B cell (primary cell): ENCODE data around the gene IQCK. TPM values are rescaled to one million over a fixed set of nuclear protein-coding genes. Genes with fewer than 3 reads are reported as not detected.

Experiments used
- ATAC-seq: fragments of 200-7000 bp; cut with Tn5 transposase; one replicate; pipeline ENCODE4 v1.10.0; 2021; ENCODE audit warnings: low read depth, mild to moderate bottlenecking, moderate number of reproducible peaks, moderate library complexity
- CTCF ChIA-PET: fragments of 350-600 bp; sonication (Branson Sonifier 250); formaldehyde crosslinking; loops from one replicate; lab custom pipeline; 2021; ENCODE audit warnings: antibody characterized with exemption, inconsistent platforms; lab: Charles Lee
- POLR2A ChIA-PET: fragments of 350-600 bp; sonication (Branson Sonifier 250); formaldehyde crosslinking; loops from one replicate; lab custom pipeline; 2021; ENCODE audit warnings: antibody characterized with exemption; lab: Charles Lee
- DNase-seq: peaks from one replicate; pipeline ENCODE4 v3.0.0; 2013
- H2AFZ ChIP-seq: 2 replicates; pipeline ENCODE4 v1.6.1; 2012; ENCODE audit warnings: mild to moderate bottlenecking, low read depth, low read length; ENCODE audit not compliant: insufficient read depth, poor library complexity, severe bottlenecking
- H3K27ac ChIP-seq, 2 donors: 1 replicate in 1 of 2; 2 replicates in 1 of 2; pipeline ENCODE4 v1.5.1; 2012 to 2013; ENCODE audit warnings: low read length in 2 of 2, mild to moderate bottlenecking in 2 of 2, moderate library complexity in 1 of 2
- H3K27me3 ChIP-seq, 4 experiments: fragments of 200-600 bp in 1 of 4; sonication (generic) in 1 of 4; replicated peaks in 1 of 4; 1 replicate in 2 of 4; 2 replicates in 2 of 4; pipeline versions ENCODE4 v1.6.1 to v1.7.0; 2013 to 2016; ENCODE audit warnings: low read length in 3 of 4, mild to moderate bottlenecking in 2 of 4, mixed read lengths in 1 of 4, moderate library complexity in 1 of 4; ENCODE audit not compliant: insufficient read depth in 4 of 4, control insufficient read depth in 3 of 4; ENCODE audit errors: control extremely low read depth in 1 of 4
- H3K36me3 ChIP-seq, 2 experiments: replicated peaks in 1 of 2; 1 replicate in 1 of 2; 2 replicates in 1 of 2; pipeline versions ENCODE4 v1.6.1 to v1.7.1; 2013; ENCODE audit warnings: low read length in 1 of 2; ENCODE audit not compliant: insufficient read depth in 2 of 2, control insufficient read depth in 1 of 2; ENCODE audit errors: control extremely low read depth in 1 of 2, extremely low read depth in 1 of 2
- H3K4me1 ChIP-seq, 2 donors: fragments of 200-600 bp in 1 of 2; sonication (generic) in 1 of 2; 1 replicate in 1 of 2; 2 replicates in 1 of 2; pipeline versions ENCODE4 v1.5.1 to v1.6.1; 2013 to 2017; ENCODE audit warnings: low read length in 2 of 2; ENCODE audit not compliant: control insufficient read depth in 2 of 2, insufficient read depth in 2 of 2
- H3K4me2 ChIP-seq: replicated peaks from 2 replicates; pipeline ENCODE3; 2012; ENCODE audit warnings: mild to moderate bottlenecking, low read depth, low read length; ENCODE audit not compliant: poor library complexity, severe bottlenecking
- H3K4me3 ChIP-seq, 5 experiments: fragments of 200-600 bp in 1 of 5; sonication (generic) in 1 of 5; 1 replicate in 3 of 5; 2 replicates in 2 of 5; pipeline versions ENCODE4 v1.5.1 to v1.7.0; 2011 to 2016; ENCODE audit warnings: low read length in 4 of 5, mild to moderate bottlenecking in 4 of 5, low read depth in 2 of 5, control low read depth in 1 of 5, moderate library complexity in 1 of 5; ENCODE audit not compliant: insufficient read depth in 1 of 5; ENCODE audit errors: control extremely low read depth in 1 of 5, extremely low read depth in 1 of 5
- H3K79me2 ChIP-seq: fragments of 200-600 bp; sonication (generic); one replicate; pipeline ENCODE4 v1.6.0; 2016; ENCODE audit warnings: low read length; ENCODE audit not compliant: control insufficient read depth, insufficient read depth
- H3K9ac ChIP-seq: fragments of 200-600 bp; sonication (generic); 2 replicates; pipeline ENCODE4 v1.6.1; 2017; ENCODE audit warnings: mild to moderate bottlenecking, low read length, moderate library complexity
- H3K9me3 ChIP-seq, 3 donors: one replicate each; pipeline versions ENCODE4 v1.6.1 to v1.7.1; 2013; ENCODE audit warnings: low read length in 2 of 3; ENCODE audit not compliant: control insufficient read depth in 2 of 3, insufficient read depth in 1 of 3; ENCODE audit errors: control extremely low read depth in 1 of 3
- H4K20me1 ChIP-seq: 2 replicates; pipeline ENCODE4 v1.6.0; 2012; ENCODE audit warnings: mild to moderate bottlenecking, low read length; ENCODE audit not compliant: insufficient read depth, control insufficient read depth, poor library complexity, severe bottlenecking
- H3K27ac Mint-ChIP-seq: one replicate; pipeline ENCODE4 v1.8.0; 2021; ENCODE audit warnings: mixed read lengths
- H3K27me3 Mint-ChIP-seq: one replicate; pipeline ENCODE4 v1.8.0; 2021; ENCODE audit warnings: mixed read lengths
- H3K4me1 Mint-ChIP-seq: one replicate; pipeline ENCODE4 v1.8.0; 2021; ENCODE audit warnings: mixed read lengths
- H3K4me3 Mint-ChIP-seq: one replicate; pipeline ENCODE4 v1.8.0; 2021; ENCODE audit warnings: mixed read lengths
- H3K9me3 Mint-ChIP-seq: one replicate; pipeline ENCODE4 v1.8.0; 2022; ENCODE audit warnings: mixed read lengths; ENCODE audit not compliant: insufficient read depth
- CTCF ChIP-seq: fragments of 200-600 bp; IDR thresholded peaks from one replicate; pipeline ENCODE4 v1.8.0; 2022; ENCODE audit warnings: antibody characterized with exemption, mild to moderate bottlenecking
- EZH2 ChIP-seq: IDR thresholded peaks from 2 replicates; pipeline ENCODE4 v1.6.1; 2012; ENCODE audit warnings: borderline replicate concordance, low read depth, mild to moderate bottlenecking, moderate library complexity, low read length; ENCODE audit not compliant: insufficient read depth, poor library complexity, severe bottlenecking
- WGBS: methylation state at CpG from one replicate; pipeline ENCODE4 v1.1.5; 2013; ENCODE audit warnings: missing lambda C conversion rate; ENCODE audit not compliant: insufficient coverage; 5-methylcytosine and 5-hydroxymethylcytosine counted together
- intact Hi-C: fragments of 100-400 bp; cut with micrococcal nuclease; formaldehyde crosslinking; loops from one replicate; pipeline ENCODE4 v1.10.0; 2022
- polyA plus RNA-seq: library from polyadenylated mRNA; depleted of rRNA; stranded (reverse); fragments of >200 nt; gene quantifications from 2 replicates; pipeline ENCODE4 v1.2.3, GENCODE V29; 2012
- total RNA-seq, 2 donors: library from RNA; stranded (reverse); fragments of 120-200 nt in 1 of 2; gene quantifications; 1 replicate in 1 of 2; 2 replicates in 1 of 2; pipeline versions ENCODE4 v1.2.3 to v1.2.4, GENCODE V29; 2013 to 2022

Gene IQCK
- total and polyA plus RNA-seq, 2 donors (not counting 1 experiment from before 2014, with no cell fraction given), result 1.00 to 3.0 TPM

GRCh38 chr16:19884611-19885450 is 166.8 kb downstream of the IQCK start, which contains the start of gene GPRC5B:
GPRC5B (minus strand) TSS chr16:19884848; CDS start chr16:19872845, 12,003 bp downstream.
- Histone ChIP-seq H2AFZ (peak within 1 kb of the TSS; percentile 71), H3K4me1 (peaks cover 33 to 34% of the 10 kb centered on the region in 2 donors), H3K36me3 (no peaks in the 10 kb centered on the region), H3K27ac (no peak within 1 kb of the TSS), H3K9me3 (peaks cover 0 to 7% (median 0%) of the 10 kb centered on the region in 3 donors), H3K4me3 (peak within 1 kb of the TSS; percentile 34 to 60 (median 49)), H3K4me2 (peak within 1 kb of the TSS; percentile 89), H4K20me1 (no peaks in the 10 kb centered on the region), H3K79me2 (no peaks in the 10 kb centered on the region), H3K9ac (peak within 1 kb of the TSS; percentile 61), H3K27me3 (peaks cover 0 to 54% (median 22%) of the 10 kb centered on the region in 4 experiments)
- no peak for TF ChIP-seq EZH2
- no peak for TF ChIP-seq CTCF
- intact Hi-C loops, result no loop called here
- DNase-seq (peak; percentile 70), ATAC-seq (peak; percentile 76)
- Mint-ChIP-seq H3K4me3 (peak within 1 kb of the TSS; percentile 85), H3K27ac (no peak within 1 kb of the TSS), H3K4me1 (peaks cover 32% of the 10 kb centered on the region), H3K9me3 (no peaks in the 10 kb centered on the region), H3K27me3 (peaks cover 36% of the 10 kb centered on the region)
- ChIA-PET CTCF (interaction anchor here (0.5 to 3.8 kb wide), 3 partner anchors 267 to 329 kb away, joined by 3 to 47 read pairs (median 5); partner anchors contain the start of gene VPS35L), POLR2A (no interaction called here)
- WGBS, result 1% methylated on average over 69 of the region's 85 CpGs
